GM19035 (cell line): ENCODE data around the gene PHF2.

ENCODE experiments used
- ATAC-seq: cut with Tn5 transposase; IDR thresholded peaks from one replicate; pipeline ENCODE4 v1.9.1; 2021; ENCODE audit not compliant: unreplicated experiment

The PHF2 gene

GRCh38 chr9:93697352-93698139 lies 121.2 kb downstream of the PHF2 start:
- no peak for ATAC-seq

GRCh38 chr9:93698140-93698908 lies 121.9 kb downstream of the PHF2 start:
- ATAC-seq: no peak

- ATAC-seq: no peak
These were observed 123.3 kb downstream of the PHF2 start for GRCh38 chr9:93699650-93700049.

GRCh38 chr9:93701494-93702218 lies 125.3 kb downstream of the PHF2 start:
- no peak for ATAC-seq

- no peak for ATAC-seq
These were observed 125.9 kb downstream of the PHF2 start for GRCh38 chr9:93702261-93702660.

GRCh38 chr9:93708289-93708986 lies 132.1 kb downstream of the PHF2 start:
- no peak for ATAC-seq

GRCh38 chr9:93708987-93709302 lies 132.6 kb downstream of the PHF2 start:
- ATAC-seq: no peak

GRCh38 chr9:93709600-93710369 lies 133.4 kb downstream of the PHF2 start:
- no peak for ATAC-seq

- no peak for ATAC-seq
These were observed 134.0 kb downstream of the PHF2 start for GRCh38 chr9:93710370-93710723.

GRCh38 chr9:93711002-93711401 lies 134.6 kb downstream of the PHF2 start:
- ATAC-seq: no peak

- ATAC-seq: no peak
These were observed 136.5 kb downstream of the PHF2 start for GRCh38 chr9:93712896-93713295.

GRCh38 chr9:93713716-93714115 lies 137.3 kb downstream of the PHF2 start:
- ATAC-seq: no peak

- no peak for ATAC-seq
These were observed 145.1 kb downstream of the PHF2 start for GRCh38 chr9:93721417-93721965.

- ATAC-seq: no peak
These were observed 148.5 kb downstream of the PHF2 start for GRCh38 chr9:93724852-93725251.

GRCh38 chr9:93725382-93725781 lies 149.0 kb downstream of the PHF2 start:
- no peak for ATAC-seq

GRCh38 chr9:93726147-93726546 lies 149.8 kb downstream of the PHF2 start:
- no peak for ATAC-seq
